GM21390 (cell line): ENCODE data around the gene ZNF74.

Source experiments
- ATAC-seq: cut with Tn5 transposase; IDR thresholded peaks from one replicate; pipeline ENCODE4 v1.9.1; 2021; ENCODE audit not compliant: unreplicated experiment

The ZNF74 gene

DNA sequence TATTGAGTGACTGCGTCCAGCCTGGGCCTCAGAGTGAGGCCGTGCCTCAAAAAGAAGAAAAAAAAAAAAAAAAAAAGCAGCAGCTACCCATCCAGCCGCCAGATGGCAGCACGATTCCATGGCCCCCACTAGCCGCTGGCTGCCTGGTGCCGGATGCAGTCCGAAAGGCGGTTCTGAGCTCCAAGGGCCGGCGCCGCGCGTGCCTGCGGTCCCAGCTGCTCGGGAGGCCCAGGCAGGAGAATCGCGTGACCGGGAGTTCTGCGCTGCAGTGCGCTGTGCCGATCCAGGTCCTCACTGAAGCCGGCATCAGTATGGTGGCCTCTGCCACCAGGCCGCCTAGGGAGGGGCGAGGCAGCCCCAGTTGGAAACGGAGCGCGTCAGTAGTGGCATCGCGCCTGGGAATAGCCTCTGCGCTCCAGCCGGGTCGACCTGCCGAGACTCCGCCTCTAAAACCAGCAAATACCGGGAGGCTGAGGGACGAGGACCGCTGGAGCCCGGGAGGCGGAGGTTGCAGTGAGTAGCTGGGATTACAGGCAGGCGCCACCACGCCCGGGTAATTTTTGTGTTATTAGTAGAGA, 24.3 kb downstream of the ZNF74 start:
- no peak for ATAC-seq

DNA sequence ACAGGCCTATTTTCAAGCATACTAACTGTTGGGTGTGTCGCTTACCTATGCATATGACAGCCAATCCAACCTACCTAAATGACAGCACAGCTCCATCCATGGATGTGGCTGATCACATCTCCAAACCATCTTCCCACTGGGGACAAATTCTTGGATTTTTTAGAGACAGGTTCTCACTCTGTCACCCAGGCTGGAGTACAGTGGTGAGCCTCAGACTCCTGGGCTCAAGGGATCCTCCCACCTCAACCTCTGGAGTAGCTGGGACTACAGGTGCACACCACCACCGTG, 25.7 kb downstream of the ZNF74 start:
- ATAC-seq, result no peak

DNA sequence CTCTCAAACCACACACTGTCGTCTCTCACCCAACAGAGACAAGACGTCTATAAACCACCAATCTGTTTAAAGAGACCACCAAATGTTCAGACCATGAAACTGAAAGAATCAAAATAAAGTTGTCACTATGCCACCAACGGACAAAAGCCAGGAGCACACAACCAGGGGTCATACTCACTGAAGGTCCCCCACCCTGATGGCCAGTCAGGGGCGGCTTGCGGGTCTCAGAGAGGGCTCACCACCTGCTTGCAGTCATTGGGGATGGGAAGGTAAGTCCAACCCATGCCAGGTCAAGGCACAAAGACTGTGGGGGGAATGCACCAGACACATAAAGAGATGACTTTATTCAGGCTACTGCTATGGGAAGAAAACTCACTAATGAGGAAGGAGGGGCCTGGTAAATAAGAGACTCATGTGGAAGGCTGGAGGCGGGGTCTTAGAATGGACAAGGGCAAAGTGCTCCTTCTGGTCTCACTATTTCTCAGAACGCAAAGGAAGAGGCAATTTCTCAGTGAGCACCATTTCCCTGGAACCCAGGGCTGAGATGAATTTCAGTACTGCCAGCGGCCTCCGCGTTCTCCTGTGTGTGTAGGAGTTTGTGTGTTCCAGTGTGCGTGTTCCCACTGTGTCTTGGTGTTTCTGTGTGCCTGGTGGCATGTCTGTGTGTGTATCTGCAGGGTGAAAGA, 26.3 kb downstream of the ZNF74 start:
- ATAC-seq, result no peak

DNA sequence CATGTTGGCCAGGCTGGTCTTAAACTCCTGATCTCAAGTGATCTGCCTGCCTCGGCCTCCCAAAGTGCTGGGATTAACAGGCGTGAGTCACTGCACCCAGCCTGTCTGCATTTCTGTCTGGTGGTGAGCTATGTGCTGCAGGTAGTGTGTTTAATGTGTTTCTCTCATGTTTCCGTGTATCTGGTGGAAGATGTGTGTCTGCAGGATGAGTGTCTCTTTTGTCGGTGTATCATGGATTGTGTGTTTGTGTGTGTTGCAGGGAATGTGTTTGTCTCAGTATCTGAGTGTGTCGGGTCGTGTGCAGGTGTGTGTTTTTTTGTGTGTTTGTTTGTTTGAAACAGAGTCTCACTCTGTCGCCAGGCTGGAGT, 27.5 kb downstream of the ZNF74 start:
- no peak for ATAC-seq

DNA sequence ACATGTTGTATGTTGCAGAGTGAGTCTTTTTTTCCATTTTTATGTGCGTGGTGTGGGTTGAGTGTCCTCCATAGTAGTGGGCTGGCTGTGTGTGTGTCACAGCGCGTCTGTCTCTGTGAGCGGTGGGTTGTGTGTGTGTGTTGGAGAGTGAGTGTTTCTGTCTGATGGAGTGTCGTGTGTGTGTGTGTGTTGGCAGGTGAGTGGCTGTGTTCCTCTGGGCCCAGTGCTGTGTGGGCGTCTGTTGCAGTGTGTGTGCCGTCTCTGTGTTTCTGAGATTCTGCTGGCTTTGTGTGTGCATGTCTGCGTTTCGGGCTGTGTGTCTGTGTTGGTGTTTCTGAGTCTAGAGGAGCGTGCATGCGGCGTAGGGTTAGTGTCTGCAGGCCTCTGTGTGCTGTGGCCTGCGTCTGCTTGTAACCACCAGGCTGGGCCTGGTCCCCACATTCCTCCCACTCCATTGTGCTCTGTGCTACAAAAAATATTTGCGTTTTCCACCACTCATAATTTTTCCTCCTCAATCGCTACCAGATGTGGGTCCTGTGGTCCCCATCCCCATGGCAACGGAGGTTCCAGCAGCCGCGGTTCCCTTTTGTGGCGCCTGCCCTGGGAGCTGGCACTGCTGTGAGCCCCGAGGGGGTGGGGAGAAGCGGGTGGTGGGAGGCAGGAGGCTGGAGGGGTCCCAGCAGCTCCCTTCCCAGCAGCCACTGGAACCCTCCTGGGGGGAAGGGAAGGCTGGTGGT, 28.5 kb downstream of the ZNF74 start:
- ATAC-seq, result no peak

DNA sequence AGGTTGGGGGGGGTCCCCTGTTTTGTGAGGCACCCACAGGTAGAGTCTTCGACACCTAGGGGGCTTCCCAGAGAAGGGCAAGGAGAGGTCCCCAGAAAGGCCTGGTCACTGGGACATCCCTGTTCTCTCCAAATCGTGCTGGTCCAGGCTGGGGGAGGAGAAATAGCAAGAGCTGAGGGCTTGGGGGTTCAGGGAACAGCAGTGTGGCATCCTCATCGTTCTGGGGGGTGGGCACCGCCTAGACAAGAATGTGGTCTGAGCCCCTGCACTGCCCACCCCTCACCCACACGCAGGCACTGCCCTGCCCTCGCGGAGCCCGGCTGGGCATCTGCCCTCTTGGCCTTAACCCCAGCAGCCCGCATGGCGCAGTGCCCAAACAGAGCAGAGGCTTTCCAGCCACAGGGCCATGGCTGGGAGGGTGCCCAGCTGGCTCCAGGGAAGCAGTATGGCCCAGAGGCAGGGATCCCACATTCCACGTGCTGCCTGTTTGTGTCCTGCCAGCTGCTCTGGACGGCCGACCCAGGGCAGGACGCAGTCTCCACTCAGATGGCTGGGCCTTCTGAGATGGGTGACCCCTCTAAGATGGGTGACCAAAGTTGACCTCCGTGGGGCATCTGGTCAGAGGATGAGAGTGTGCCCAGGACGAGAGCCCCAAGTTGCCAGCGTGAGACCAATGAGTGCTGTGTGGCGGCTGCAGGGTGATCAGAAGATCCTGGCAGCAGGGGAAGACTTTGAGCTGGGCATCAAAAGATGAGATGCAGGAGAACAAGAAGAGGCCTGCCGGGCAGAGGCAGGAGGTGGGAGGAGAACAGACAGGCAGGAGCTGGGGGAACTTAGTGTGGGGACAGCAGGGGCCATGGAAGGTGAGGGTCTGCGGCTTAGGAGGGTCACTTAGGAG, 29.3 kb downstream of the ZNF74 start:
- no peak for ATAC-seq

DNA sequence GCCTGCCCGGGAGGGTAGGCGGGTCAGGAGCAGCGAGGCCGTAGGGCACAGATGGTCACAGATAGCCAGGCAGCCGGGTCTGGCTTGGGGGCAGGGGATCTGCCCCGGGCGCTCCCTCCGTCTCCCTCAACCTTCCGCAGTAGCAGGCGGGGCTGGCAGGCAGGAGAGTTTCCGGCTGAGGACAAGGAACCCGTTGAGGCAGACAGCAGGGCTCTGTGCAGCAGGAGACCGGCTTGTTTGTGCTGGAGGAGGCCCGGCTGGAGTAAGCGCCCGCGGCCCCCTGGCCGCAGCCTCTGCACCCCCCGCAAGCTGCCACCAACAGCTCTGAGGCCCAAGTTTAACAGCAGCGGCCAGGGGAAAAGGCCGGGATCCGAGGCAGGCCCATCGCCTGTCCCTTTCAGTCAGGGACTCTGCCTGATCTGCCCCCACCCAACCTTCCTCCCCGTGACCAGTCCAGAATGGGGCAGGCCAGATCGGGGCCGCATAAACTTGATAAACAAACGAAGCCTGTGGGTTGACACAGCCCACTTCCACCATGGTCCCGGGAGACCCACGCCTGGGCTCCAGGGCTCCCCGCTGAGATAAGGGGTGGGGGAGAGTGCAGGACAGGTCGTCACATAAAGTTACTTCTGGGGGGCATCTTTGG, 30.1 kb downstream of the ZNF74 start:
- no peak for ATAC-seq

DNA sequence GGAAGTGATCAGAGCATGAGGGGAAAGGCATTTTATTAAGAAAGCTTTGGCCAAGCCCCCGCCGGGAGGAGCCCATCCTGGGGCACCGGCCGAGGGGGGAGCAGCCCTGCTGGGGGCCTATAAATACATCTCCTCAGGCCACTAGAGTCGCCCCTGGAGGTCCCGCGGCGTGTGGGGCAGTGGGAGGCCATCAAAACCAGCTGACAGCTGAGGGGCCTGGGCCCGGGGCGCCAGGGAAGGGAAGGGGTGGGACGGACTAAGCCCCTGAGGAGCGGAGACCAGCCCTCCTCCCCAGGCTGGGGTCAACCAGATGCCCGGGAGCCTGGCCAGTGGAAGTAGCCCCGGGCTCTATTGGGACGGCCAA, 30.6 kb downstream of the ZNF74 start:
- no peak for ATAC-seq

DNA sequence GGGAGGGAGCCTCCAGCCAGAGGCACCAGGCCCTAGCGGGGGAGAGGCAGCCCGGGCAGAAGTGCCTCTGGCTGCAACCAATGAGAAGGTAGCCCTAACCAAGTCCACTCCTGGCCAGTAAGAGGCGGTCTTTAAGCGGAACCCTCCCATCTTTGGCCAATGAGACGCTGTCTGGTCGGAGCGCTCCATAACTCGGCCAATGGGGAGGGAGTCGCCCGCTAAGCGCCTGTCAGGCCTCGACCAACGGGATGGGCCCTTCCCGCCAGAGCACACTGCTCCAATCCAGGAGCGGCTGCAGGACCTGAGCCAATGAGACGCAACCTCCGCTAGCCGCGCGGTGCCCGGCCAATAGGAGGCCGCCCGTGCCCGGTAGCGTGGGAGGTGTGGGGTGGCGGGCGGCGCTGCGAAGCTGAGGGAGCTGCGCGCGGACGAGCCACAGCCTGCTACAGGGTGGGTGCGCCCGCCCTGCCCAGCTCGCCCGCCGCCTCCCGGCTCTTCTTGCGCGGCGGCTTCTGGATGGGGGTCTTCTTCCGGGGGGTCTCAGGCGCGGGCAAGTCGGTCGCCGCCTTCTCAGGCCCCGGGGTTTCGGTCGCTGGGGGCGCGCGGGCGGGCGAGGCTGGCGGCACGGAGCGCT, 31.1 kb downstream of the ZNF74 start:
- no peak for ATAC-seq

DNA sequence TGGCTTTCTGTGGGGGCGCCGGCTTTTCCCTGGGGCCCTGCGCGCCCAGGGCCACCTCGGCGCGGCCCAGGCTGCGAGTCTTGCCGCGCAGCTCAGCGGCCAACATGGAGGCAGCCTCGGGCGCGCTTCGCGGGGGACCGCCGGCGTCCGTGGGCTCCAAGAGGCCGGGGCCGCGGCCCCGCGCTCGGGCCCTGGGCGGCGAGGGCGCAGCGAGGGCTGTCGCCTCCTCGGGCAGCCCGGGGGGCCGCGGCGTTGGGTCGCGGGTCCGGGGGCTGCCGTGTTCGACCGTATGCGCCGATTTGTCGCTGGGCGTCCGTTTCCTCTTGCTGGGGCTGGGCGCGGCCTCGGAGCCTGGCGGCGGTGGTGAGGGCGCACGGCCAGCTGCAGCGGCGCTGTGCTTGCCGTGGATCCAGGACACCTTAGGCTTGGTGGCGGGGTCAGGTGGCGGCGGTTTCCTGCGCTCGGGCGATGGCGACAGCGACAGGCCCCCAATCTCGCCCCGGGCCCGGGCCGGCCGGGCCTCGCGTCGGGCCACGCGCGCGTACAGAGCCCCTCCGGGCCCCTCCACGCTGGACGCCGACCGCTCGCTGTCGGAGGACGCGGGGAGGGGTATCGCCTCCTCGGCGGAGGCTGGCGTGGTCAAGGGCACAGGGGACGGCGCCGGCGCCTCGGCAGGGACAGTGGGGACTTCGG, 31.8 kb downstream of the ZNF74 start:
- no peak for ATAC-seq

DNA sequence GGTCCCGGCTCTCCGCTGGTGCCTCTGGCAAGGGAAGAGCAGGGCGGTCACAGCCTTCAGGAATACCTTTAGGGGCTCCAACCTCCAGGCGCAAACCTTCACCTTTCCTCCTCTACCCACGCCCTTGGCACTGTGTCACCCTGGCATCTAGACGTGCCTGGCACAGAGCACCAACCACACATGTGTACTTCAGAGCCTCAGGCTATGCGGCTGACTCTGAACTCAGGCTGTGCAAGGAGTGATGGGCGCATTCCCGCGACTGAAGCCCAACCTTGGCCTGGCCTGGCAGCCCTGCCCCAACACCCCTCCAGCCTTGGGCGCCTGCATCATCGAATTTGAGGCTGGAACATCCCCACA, 32.3 kb downstream of the ZNF74 start:
- no peak for ATAC-seq

DNA sequence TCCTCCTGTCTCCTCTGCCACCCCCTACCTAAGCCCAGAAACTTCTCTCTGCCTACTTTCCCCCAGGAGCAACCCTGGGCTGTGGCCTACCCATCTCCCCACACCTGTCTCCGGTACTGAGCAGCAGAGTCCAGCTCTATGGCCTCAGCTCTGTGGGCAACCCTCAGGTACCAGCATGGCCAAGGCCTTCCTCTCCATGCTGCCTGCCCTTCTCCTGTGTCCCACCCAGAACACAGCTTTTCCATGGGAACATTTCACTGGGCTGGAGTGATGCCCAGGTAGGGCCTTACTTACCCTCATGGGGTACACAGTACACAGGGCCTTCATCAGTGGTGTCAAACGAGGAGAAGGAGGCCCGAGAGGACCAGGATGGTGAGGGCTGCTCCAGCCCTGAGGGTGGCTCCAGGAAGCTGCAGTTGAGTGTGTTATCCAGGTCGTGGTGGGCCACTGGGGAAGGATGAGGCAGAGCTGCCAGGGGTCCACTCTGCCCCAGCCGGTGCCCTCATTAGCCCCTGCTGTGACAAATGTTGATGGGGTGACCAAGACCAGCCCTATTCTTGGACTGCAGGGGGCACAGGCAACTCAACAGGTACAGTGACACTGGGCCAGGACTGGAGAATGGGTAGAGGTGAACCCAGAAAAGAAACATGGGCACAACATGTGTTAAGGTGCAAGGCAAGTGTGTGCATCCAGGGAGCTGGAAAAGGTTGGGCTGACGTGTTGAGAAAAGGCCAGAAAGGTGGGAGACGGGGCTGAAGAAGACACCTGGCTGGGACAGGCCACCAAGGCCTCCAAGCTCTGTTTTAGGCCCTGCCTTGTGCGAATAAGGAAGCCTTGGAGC, 33.4 kb downstream of the ZNF74 start:
- ATAC-seq, result no peak

DNA sequence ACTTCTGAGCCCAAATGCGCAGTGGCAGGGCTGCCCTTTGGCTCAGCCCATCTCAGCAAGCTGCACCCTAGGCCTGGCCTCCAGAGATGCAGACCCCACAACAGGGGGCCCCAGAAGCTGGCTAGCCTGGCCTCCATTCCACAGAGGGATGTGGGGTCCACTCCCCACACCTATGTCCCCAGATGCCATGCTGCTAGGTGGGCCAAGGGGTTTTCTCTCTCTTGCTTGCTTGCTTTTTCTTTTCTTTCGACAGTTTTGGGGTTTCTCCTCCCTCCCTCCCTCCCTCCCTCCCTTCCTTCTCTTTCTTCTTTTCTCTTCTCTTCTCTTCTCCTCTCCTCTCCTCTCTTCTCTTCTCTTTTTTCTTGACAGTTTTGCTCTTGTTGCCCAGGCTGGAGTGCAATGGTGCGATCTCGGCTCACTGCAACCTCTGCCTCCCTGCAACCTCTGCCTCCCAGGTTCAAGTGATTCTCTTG, 34.0 kb downstream of the ZNF74 start:
- no peak for ATAC-seq

DNA sequence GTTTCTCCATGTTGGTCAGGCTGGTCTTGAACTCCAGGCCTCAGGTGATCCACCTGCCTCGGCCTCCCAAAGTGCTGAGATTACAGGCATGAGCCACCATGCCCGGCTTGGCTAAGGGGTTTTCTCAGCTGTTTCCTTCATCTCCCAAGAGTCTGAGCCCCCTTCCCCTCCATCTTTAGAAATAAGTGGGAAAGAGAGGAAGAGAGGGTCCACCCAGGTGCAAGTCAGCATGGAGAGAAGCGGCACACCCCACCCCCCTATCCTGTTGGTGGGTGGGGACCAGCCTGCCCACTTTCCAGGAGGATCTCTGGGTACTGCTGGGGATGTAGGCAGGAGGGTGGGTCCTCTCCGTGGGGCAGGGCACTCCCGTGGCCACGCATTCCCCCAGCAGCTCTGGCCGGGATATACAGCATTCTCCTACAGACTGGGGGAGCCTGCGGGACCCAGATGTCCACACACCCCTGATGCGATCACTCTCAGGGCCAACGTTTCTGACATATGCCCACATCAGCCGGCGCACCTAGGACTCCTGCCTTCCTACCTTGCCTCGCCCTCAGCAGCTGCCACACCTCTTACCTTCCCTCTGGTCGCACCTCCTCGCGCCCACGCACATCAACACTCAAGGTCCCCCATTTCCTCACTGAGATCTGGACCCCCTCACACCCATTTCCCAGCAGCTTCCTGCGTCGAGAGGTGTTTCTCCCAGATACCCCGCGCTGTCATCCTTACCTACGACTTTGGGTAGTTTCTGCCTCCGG, 34.7 kb downstream of the ZNF74 start:
- no peak for ATAC-seq

DNA sequence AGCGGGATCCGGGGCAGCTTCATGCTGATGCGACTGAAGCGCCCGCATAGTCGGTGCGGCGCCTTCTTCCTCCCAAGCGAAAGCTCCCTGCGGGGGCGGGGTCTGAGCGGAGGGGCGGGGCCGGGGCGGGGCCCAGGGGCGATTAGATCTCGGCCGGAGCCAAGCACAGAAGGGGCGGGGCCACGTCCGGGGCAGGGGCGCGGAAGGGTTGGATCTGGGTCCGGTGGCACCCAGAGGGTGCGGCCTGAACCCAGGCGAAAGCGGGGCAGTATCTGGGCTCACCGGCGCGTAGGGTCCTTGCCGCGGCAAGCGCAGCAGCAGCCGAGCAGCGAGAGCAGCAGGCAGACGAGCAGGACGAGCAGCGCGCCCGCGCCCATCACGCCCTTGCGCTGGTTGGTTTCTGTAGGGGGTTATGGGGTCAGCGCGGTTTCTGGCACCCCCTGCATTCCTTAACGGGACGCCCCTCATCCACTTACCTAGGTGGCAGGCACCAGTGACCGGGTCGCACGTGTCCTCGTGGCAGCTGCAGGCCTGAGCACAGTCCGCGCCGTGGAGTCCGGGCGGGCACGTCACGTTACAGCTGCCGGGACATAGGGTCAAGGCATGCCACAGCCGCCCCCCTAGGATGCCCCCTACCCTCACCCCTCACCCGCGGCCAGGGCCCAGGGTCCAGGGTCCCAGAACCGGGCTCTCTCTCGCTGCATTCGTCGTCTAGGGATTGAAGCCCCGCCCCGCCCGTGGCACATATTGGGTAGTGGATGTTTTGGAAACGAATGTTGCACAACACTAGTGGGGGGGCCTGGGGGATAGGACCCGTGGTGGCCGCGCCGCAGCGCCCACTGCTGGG, 35.5 kb downstream of the ZNF74 start:
- no peak for ATAC-seq

DNA sequence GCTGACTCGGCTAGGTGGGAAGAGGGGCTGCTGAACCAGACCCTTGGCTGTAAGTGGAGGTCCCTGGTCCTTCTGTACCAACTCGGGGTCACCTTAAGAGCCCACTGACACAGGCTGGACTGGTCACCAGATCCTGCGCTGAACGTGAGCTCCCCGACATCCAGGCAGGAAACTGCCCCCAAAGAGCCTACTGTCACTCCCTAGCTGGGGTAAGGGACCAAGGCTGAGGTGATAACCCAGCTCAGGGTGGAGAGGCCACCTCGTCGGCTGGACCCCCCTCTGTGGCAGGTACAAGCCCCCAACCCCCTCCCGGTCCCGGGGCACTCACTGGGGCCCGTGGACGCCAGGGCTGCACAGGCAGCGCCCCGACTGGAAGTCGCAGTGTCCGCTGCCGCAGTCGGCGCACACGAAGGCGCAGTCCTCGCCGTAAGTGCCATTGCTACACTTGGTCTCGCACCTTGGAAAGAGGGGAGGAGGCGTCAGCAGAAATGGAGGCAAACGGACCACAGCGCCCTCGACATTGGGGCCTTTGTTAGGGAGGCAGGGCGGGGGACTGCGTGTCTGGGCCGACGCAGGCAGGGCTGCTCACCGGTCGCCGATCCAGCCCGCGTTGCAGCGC, 36.3 kb downstream of the ZNF74 start:
- ATAC-seq, result no peak
